SKM-1 (cell line): ENCODE data around the gene NKIRAS1.
"Not testable (repeated sequence)": the region's sequence is repeated elsewhere in the genome, so short reads cannot be mapped to it uniquely, and the experiment has no call there.

Experiments
- DNase-seq: peaks from one replicate; lab custom pipeline; 2025; ENCODE audit not compliant: unreplicated experiment; lab: John Stamatoyannopoulos, UW

The NKIRAS1 gene

DNA sequence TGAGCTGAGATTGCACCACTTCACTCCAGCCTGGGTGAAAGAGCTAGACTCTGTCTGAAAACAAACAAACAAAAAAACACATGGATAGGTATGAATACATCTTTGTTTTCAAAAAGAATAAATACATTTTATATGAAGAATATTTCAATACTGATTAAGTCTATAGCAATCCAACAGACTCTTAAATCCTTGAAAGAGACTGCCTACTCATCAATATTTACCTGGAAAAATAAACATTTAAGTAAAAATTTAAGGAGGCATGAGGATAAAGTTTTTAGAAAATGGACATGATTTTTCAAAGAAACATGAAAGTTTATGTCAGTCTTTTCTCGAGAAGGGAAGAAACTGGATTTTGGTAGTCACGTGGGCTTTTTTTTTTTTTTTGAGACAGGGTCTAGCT, 5.4 kb downstream of the NKIRAS1 start:
- no peak for DNase-seq

DNA sequence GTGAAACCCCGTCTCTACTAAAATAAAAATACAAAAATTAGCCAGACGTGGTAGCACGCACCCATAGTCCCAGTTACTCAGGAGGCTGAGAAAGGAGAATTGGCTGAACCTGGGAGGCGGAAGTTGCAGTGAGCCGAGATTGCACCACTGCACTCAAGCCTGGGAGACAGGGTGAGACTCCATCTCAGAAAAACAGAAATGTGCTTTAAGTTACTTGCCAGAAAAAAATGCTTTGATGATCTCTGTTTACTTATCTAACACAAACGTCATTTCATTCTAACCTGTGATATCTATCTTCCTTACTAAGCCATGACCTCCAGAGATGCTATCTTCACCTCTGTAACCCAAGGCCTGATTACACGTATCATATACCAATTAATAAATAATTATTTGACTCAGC, 7.4 kb downstream of the NKIRAS1 start:
- DNase-seq, result no peak

DNA sequence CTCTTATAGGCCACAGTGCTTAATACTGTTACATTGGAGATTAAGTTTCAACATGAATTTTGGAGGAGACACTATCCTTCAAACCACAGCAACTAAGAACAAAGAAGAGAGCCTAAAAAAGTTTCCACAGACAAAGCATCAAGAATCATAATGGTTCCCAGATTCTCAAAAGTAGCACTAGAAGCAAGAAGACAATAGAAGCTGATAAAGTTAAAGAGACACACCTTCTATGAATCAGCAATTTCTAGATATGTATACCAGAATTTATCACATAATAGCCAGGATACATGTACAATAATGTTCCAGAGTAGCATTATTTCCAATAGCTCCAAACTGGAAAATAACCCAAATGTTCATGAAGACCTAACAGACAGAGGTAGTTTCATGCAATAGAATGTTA, 12.2 kb downstream of the NKIRAS1 start:
- DNase-seq, result no peak

DNA sequence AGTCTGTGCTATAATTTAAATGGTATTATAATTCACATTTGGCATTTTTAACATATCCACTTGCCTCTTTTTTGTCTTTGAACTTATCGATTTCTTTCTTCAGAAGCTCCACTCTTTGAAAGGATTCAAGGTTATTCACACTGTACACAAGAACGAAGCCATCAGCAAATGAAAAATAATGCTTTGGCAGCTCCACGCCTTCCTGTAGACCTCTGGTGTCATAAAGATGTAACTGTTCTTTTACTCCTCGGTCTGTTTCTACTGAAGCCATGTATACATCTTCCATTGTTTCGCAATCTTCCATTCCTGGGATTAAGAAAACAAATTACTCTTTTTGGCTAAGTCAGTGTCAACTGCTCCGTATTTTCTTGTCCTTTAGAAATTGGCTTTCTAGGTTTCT, 16.0 kb downstream of the NKIRAS1 start:
- no peak for DNase-seq

DNA sequence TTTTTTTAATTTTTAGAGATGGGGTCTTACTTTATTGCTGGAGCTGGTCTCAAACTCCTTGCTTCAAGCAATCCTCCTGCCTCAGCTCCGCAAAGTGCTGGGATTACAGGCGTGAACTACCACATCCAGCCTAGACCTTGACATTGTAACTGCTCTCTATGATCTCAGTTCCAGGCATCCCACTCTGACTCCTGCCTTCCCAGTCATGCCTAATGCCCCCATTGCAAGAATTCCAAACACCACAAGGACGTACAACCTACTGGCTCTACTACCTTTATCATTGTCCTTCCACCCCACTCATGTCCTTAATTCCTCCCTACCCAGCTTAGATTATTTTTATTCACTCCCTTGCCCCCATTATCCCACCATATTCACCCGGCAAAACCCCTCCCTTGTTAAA, 21.6 kb downstream of the NKIRAS1 start:
- no peak for DNase-seq

DNA sequence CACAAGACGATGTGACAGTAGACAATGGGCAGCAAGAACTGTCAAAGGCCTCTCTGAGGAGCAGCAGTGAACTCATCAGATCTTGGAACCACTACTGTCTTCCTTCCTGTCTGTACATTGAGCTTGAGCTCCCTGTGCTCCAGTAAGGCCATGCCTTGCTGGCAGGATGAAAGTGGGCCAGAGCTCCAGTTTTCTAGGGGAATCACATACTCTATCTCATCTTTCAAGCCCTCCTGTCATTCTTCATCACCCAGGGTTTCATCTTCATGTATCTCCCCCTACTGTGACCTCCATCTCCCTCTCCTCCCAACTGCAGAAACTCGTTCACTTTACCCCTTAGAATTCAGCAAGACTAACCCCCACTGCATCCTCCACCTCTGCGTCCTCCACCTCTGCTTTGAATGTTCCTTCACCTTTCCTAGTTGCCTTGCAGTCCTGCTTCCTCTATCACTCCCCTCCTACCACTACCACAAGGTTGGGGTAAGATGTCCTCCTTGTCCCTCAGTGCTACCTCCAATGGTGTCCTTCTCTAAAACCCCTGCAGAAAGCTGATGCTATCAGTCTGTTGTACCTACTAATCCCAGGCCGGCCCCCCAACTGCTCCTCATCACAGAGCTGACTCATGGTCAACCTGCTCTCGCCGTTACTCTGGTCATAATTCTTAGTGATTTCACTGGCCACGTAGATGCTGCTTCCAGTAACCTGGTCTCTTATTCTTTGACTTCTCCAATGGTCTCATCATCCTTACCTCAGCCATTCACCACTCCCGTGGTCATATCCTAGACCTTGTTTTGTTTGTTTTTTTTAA, 22.3 kb downstream of the NKIRAS1 start:
- DNase-seq, result no peak

DNA sequence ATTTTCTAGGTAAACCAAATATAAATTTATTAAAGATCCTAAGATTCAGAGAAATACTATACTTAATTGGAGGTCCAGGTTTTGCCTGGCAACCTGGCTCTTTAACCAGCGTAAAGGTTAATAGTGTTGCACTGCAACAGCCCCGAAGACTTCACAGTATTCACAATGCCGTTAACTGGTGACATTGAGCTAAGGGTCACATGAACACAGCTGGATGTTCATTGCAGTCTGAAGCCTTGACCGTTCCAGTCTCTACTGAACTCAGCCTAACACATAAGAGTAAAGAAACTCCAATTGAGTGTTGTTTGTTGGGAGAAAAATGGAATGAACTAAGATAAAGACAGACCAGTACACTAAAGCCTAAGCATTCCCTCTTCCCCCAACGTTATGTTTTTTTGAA, 26.8 kb downstream of the NKIRAS1 start:
- no peak for DNase-seq

DNA sequence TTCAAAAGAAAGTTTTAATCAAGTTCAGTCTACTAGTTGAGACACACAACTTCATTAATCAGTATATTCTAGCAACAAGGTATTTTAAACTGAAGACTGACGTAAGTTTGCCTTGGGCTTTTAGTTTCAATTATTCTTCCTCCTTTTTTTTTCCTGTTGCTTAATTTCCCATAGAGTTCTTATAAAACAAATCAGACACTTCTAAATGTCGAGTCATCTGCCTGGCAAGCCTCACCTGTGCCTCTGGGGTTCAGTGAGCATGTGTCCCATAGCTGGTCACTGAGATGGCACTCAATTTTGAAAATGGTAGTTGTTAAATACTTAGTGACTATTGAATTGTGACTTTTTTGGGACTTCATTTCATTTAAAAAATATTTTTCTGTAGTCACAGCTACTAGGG, 27.4 kb downstream of the NKIRAS1 start:
- no peak for DNase-seq

DNA sequence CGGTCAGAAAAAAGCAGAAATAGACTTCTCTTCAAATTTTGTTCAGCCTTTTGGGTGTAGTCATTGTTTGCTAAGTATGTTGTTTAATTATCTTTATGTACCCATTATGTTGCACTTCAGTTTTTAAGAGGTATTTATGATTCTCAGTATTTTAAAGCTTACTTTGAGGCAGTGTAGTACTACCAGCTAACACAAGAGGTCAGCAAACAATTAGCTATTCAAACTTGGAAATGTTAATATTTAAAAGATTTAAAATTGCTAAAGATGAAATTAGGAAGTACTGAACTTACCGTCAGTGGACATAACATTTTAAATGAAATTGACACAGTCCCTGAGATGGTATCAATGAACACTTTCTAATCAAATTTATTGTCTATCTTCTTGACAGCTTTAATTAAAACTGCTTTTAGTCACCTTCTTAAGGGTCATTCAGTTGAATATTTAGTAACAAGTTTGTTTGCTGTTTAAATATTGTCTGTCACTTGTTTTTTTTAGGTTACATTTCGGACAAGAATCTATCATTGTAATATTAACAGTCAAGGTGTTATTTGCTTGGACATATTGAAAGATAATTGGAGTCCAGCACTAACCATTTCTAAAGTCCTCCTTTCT, 28.1 kb downstream of the NKIRAS1 start:
- DNase-seq, result no peak

DNA sequence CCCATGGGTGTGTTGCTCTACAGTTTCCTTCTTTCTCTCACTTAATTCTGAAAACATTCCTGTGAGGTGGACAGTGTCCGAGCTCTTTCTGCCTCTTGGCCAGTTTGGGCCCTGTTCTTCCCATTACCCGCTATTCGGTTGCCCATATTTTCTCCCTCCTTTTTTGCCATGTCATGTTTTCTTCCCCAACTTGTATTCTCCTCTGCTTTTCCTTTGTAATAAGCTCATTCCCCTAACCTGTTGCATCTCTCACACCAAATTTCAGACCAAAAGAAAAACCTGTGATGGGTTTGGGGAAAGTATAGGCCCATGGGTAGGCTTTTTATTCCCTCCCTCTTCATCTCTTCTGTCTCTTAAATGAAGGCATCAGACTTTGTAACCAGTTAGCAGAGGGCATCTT, 30.5 kb downstream of the NKIRAS1 start:
- DNase-seq, result no peak

DNA sequence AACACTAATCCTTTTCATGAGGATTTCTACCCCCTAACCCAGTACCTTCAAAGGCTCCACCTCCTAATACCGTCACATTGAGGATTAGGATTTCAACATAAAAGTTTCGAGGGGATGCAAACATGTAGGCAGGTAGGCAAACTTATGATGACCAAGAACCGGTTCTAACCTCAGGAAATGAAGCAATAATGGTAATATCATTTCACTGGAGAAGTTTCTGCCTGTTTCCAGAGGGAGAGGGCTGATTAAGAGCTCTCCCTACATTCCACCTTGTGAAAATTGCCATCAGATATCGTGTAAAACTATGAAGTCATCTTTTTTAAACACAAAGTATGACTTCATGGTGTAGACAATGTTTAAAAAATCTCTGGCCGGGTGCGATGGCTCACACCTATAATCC, 31.6 kb downstream of the NKIRAS1 start:
- DNase-seq, result no peak

DNA sequence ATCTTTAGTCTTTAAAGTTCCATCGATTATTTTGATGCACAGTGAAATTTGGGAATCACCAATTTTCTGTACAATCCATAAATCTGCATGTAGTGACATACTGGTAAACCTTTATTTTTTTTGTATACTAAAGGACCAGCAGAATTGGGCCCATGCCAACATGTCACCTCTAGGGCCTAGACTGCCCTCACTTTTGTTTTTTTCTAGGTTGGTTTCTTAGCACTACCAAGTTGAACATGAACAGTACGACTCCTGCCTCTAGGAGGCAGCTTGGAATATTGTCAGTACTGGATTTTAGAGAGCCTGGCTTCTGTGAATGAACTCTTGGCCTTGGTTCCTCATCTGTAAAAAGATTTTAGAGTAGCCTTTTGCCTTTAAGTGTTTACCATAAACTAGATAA, 32.3 kb downstream of the NKIRAS1 start:
- DNase-seq, result no peak

DNA sequence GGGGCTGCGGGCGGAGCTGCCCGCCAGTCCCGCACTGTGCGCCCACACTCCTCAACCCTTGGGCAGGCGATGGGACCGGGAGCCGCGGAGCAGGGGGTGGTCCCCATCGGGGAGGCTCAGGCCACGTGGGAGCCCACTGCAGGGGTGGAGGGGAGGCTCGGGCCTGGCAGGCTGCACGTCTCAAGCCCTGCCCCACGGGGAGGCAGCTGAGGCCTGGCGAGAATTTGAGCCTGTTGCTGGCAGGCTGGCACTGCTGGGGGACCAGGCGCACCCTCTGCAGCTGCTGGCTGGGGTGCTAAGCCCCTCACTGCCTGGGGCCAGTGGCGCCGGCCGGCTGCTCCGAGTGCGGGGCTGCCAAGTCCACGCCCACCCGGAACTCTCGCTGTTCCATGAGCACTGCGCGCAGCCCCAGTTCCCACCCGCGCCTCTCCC, 34.3 kb downstream of the NKIRAS1 start:
- no peak for DNase-seq

DNA sequence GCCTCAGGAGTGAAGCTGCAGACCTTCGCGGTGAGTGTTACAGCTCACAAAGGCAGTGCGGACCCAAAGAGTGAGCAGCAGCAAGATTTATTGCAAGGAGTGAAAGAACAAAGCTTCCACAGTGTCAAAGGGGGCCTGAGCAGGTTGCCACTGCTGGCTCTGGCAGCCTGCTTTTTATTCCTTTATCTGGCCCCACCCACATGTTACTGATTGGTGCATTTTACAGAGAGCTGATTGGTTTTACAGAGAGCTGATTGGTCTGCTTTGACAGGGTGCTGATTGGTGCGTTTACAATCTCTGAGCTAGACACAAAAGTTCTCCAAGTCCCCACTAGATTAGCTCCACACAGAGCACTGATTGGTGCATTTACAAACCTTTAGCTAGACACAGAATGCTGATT, 34.8 kb downstream of the NKIRAS1 start:
- DNase-seq, result not testable (repeated sequence)

DNA sequence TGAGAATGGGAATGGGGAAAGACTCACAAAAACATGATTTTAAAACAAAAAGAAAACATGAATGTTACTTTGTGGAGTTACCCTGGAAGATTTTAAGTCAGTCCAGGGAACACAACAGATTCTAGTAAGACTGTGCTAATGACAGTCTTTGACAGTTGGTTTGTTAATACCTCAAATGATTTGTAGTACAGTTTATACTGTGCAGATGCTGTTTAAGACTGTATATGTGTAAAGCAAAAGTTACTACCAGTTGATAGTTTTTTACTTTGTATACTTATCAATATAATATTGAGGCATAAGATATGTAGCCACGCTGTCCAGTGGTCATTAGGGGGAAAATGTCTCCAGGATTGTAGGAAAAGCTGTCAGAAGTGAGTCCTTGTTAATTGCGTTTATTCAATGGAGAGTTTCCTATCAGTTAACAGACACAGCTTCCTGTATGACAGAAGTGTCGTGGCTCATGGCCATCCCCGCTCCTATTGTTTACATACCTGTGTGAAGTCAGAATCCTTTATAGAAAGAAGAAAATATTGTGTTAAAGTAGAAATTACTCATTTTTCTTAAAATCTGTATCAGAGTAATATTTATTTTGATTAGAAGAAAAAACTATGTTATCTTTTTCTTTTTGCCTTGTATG, 36.0 kb downstream of the NKIRAS1 start:
- DNase-seq, result no peak

DNA sequence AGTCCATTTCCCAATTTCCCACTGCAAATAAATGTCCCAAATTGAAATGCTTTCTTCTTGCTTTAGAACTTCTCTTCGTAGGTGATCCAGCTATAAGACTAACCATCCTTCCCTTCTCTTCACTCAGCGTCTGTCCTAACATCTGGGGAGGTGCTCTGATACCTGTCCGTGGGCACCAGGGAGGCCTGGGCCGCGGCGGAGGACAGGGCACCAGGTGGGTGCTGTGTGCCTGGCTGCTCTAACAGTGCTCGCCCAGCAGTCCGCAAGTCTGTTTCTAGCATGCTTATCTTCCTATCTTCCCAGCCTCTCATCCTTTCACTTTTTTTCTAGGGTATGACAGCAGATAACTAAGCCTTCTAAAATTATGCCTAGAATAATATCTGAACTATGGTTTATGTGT, 37.3 kb downstream of the NKIRAS1 start:
- no peak for DNase-seq

DNA sequence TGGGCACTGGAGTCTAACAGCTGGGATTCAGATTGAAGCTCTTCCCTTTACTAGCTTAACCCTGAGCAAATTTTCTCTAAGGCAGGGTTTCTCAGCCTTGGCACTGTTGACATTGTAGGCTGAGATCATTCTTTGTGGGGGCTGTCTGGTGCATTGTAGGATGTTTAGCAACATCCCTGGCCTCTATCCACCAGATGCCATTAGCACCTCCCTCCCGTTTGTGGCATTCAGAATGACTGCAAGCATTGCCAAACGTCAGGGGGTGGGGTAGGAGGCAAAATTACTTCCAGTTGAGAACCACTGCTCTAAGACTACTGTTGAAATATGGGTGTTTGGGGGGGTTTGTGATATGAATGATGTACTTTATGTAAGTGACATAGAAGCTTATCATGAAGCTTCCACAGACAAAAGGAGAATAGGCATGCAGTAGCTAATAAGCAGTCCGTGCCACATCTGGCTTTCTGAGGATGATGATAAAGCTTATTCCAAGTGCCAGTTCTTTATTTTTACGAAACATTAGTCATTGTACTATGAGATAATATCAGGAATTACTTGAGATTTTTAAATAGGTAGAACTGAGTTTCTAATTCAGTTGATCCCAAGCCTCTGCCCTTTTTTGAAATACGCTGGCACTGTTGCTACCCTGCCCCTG, 39.3 kb downstream of the NKIRAS1 start:
- peak; percentile 67 for DNase-seq

DNA sequence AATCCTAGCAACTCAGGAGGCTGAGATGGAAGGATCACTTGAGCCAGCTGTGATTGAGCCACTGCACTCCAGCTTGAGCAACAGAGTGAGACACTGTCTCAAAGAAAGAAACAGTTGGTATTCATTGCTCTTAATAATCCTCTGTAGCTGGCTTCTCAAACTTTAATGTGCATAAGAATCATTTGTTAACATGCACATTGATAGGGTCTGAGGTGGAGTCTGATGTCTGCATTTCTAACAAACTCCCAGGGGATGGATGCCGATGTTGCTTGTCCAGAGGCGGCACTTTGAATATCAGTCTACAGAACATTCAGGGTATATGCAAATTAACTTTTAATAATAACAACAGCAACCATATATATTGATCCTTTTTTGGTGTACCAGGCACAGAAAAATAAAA, 39.9 kb downstream of the NKIRAS1 start:
- DNase-seq, result no peak

DNA sequence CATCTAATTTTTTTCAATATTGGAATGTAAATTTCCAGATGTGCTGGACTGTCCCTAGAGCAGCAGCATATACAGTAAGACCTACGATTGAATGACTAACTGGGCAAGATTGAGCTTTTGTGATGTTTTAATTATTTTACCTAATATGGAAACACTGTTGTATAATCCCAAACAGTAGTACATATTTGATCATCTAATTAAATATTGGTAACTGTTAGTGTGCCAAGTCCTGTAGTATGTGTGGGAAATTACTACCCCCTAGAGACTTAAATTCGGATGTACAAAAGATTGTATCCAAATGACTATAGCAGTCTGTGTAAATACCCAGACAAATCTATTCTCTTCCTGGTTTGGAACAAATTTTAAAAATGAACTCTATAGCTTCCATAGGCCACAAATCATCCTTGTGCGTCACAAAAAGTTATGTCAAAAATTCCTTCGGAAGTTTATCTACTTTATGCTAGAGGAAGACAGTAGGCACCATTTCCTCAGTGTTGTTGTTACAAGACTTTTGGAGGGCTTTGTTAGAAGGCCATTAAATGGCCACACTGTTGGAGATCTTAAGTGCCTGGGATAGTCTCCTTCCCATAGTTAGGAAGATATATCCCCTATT, 41.6 kb downstream of the NKIRAS1 start:
- no peak for DNase-seq

DNA sequence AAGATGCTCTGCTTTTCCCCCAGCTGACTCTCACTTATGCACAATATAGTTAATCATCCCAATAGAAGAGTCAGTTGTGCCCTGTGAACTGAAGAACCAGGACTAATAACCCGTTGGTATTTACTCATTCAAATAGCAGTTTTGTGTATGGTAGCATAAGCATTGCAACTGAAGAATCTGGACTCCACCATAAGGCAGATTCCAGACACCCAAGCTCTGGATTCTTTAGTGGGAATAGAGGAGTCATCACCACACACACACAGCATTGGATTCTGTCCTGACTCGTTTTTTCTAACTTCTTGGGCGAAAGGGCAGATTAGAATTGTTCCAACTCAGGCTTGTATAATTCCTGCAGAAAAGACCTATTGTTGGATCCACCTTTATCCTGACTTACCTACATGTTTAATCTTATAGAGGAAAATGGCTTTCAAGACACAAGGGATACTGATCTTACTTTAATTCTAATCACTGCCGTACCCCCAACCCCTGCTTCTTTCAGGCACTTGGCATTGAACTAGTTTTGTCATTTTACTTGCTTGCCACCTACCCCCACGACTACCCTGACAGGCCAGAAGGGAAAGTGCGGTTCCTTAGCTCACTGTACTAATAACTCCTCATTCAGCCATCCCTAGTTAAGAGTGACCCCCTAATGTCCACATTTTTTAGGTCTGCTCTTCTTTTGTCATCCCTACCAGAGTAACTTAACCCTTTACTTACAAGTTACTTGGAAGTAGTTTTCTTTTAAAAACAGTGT, 42.3 kb downstream of the NKIRAS1 start:
- no peak for DNase-seq

DNA sequence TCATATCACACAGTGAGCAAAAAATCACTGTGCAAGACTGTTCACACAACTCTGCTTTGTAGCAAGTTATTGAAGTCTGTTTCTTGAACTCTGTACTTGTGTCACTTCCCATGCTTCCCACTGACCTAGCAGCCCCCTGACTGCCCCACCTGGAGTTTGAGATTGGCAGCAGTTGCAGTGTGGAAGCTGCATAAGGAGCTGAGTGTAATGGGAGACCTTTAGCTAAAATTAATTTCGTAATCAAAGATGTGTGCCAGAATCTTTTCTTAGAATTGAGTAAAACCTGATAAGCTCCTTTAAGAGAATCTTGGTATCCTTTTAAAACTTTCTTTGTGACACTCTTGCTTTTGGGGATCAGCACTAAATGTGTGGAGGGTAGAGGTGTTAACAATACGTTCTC, 42.8 kb downstream of the NKIRAS1 start:
- no peak for DNase-seq
